GM12878 (cell line): ENCODE results near the gene TYK2. TPM values are rescaled to one million over a fixed set of nuclear protein-coding genes. Genes with fewer than 3 reads are reported as not detected.

Experiments used
- CTCF ChIP-seq, 3 experiments: IDR thresholded peaks in 2 of 3; conservative IDR thresholded peaks in 1 of 3; 2 replicates each; pipeline ENCODE4 v1.5.1; 2011; ENCODE audit warnings: low read depth in 3 of 3, low read length in 3 of 3, mild to moderate bottlenecking in 3 of 3, control low read depth in 2 of 3, moderate library complexity in 2 of 3, inconsistent platforms in 1 of 3, mixed read lengths in 1 of 3; ENCODE audit not compliant: control insufficient read depth in 2 of 3, insufficient read depth in 1 of 3; ENCODE audit errors: extremely low read depth in 1 of 3
- E2F8 ChIP-seq: fragments of 450-650 bp; IDR thresholded peaks from 2 replicates; pipeline ENCODE4 v1.6.1; 2018; ENCODE audit warnings: mild to moderate bottlenecking, low read depth, moderate library complexity; ENCODE audit not compliant: partially characterized antibody
- HDGF ChIP-seq: fragments of 450-650 bp; IDR thresholded peaks from 2 replicates; pipeline ENCODE4 v1.6.1; 2016; ENCODE audit warnings: antibody characterized with exemption
- NFYA ChIP-seq: IDR thresholded peaks from 2 replicates; pipeline ENCODE4 v1.6.1; 2011; ENCODE audit warnings: low read depth, mild to moderate bottlenecking, low read length, improper control_type of control experiment, borderline replicate concordance
- NFYB ChIP-seq: IDR thresholded peaks from 2 replicates; pipeline ENCODE4 v1.6.1; 2011; ENCODE audit warnings: low read depth, mild to moderate bottlenecking, low read length, improper control_type of control experiment, moderate library complexity; ENCODE audit not compliant: insufficient read depth
- POLR2AphosphoS5 ChIP-seq: IDR thresholded peaks from 2 replicates; pipeline ENCODE4 v1.6.1; 2011; ENCODE audit warnings: mild to moderate bottlenecking, low read length, inconsistent platforms
- RUNX3 ChIP-seq: IDR thresholded peaks from 2 replicates; pipeline ENCODE4 v1.6.1; 2012; ENCODE audit warnings: low read length, inconsistent platforms
- polyA plus RNA-seq, 11 experiments: library from polyadenylated mRNA; depleted of rRNA in 4 of 11; unstranded in 6 of 11; stranded (reverse) in 5 of 11; fragments of >200 nt; fragmentation: Nextera tagmentation in 4 of 11; fragmentation: Illumina TruSeq in 1 of 11; extraction: Ambion mirVana in 4 of 11; extraction: Trizol in 1 of 11; gene quantifications; 1 replicate in 1 of 11; 2 replicates in 10 of 11; pipeline versions ENCODE4 v1.2.1 to v1.2.3, GENCODE V29; 2011 to 2016; ENCODE audit warnings: inconsistent platforms in 2 of 11, missing spikeins in 2 of 11, low read depth in 1 of 11
- total RNA-seq, 4 experiments: library from RNA; depleted of rRNA in 3 of 4; stranded (reverse); fragments of >200 nt in 3 of 4; fragmentation: Illumina TruSeq in 1 of 4; extraction: Trizol in 1 of 4; gene quantifications; 2 replicates each; pipeline versions ENCODE4 v1.2.1 to v1.2.3, GENCODE V29; 2013 to 2021
- TF ChIP-seq, protein P1 (sequence below): fragments of 450-650 bp; IDR thresholded peaks from 2 replicates; pipeline ENCODE4 v1.6.1; 2016; ENCODE audit warnings: mild to moderate bottlenecking, moderate library complexity, borderline replicate concordance

The TYK2 gene
- total and polyA plus RNA-seq, 10 of the 15 experiments (the other 5 are each of a cell fraction or from before 2014, with no cell fraction given): 36.4 to 364 (median 179) TPM

- no peak for TF ChIP-seq NFYA
- TF ChIP-seq CTCF (IDR thresholded peaks at IDR 0.05 in 2 of 3, conservative IDR thresholded peaks at IDR 0.05 in 1 of 3; ENCODE audit: control insufficient read depth in 2 of 3, extremely low read depth in 1 of 3, insufficient read depth in 1 of 3, low read depth in 3 of 3, low read length in 3 of 3): peak; percentile 87 to 89 (median 88)
- no peak for TF ChIP-seq E2F8
- TF ChIP-seq HDGF: peak; percentile 51
- 0 out of 2 replicates have a peak, but pooled peaks have one; percentile 43 for TF ChIP-seq POLR2AphosphoS5
- peak; percentile 5; the same call in 1 of the 2 replicates for TF ChIP-seq RUNX3
- TF ChIP-seq, protein P1, sequence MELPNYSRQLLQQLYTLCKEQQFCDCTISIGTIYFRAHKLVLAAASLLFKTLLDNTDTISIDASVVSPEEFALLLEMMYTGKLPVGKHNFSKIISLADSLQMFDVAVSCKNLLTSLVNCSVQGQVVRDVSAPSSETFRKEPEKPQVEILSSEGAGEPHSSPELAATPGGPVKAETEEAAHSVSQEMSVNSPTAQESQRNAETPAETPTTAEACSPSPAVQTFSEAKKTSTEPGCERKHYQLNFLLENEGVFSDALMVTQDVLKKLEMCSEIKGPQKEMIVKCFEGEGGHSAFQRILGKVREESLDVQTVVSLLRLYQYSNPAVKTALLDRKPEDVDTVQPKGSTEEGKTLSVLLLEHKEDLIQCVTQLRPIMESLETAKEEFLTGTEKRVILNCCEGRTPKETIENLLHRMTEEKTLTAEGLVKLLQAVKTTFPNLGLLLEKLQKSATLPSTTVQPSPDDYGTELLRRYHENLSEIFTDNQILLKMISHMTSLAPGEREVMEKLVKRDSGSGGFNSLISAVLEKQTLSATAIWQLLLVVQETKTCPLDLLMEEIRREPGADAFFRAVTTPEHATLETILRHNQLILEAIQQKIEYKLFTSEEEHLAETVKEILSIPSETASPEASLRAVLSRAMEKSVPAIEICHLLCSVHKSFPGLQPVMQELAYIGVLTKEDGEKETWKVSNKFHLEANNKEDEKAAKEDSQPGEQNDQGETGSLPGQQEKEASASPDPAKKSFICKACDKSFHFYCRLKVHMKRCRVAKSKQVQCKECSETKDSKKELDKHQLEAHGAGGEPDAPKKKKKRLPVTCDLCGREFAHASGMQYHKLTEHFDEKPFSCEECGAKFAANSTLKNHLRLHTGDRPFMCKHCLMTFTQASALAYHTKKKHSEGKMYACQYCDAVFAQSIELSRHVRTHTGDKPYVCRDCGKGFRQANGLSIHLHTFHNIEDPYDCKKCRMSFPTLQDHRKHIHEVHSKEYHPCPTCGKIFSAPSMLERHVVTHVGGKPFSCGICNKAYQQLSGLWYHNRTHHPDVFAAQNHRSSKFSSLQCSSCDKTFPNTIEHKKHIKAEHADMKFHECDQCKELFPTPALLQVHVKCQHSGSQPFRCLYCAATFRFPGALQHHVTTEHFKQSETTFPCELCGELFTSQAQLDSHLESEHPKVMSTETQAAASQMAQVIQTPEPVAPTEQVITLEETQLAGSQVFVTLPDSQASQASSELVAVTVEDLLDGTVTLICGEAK: no peak
- TF ChIP-seq NFYB: no peak
Measured at GRCh38 chr19:10390652-10391286, 10.4 kb upstream of the TYK2 start (continued).
